Measurements from ENCODE around the gene LYPD8.

GRCh38 chr1:248736977-248737376, 18.6 kb downstream of the LYPD8 start:
- TF ChIP-seq CTCF (IDR thresholded peaks at IDR 0.05) (no peak), POLR2A (IDR thresholded peaks at IDR 0.05) (no peak)
